Liver (tissue), 9 donors: Measurements from ENCODE around the gene SPDEF. TPM values are rescaled to one million over a fixed set of nuclear protein-coding genes. Genes with fewer than 3 reads are reported as not detected.

ENCODE experiments used
- DNase-seq: peaks from one replicate; pipeline ENCODE4 v3.0.0-alpha.2; 2017; ENCODE audit warnings: low spot score
- H3K27ac ChIP-seq, 2 donors: one replicate each; pipeline ENCODE4 v1.7.0; 2013; ENCODE audit warnings: inconsistent platforms in 2 of 2, low read length in 2 of 2, control low read depth in 1 of 2, low read depth in 1 of 2, mild to moderate bottlenecking in 1 of 2
- H3K27me3 ChIP-seq, 4 donors: one replicate each; pipeline versions ENCODE4 v1.6.1 to v1.7.0; 2013; ENCODE audit warnings: low read length in 3 of 4, inconsistent platforms in 1 of 4, mild to moderate bottlenecking in 1 of 4, moderate library complexity in 1 of 4; ENCODE audit not compliant: control insufficient read depth in 4 of 4, insufficient read depth in 4 of 4
- H3K36me3 ChIP-seq, 4 donors: one replicate each; pipeline versions ENCODE4 v1.6.1 to v1.7.0; 2013; ENCODE audit warnings: low read length in 3 of 4, mild to moderate bottlenecking in 3 of 4, low read depth in 1 of 4, moderate library complexity in 1 of 4; ENCODE audit not compliant: control insufficient read depth in 4 of 4, insufficient read depth in 3 of 4
- H3K4me1 ChIP-seq, 4 donors: one replicate each; pipeline versions ENCODE4 v1.6.1 to v1.7.0; 2013; ENCODE audit warnings: low read length in 3 of 4, mild to moderate bottlenecking in 3 of 4, moderate library complexity in 1 of 4; ENCODE audit not compliant: control insufficient read depth in 4 of 4, insufficient read depth in 4 of 4
- H3K4me3 ChIP-seq, 3 donors: one replicate each; pipeline versions ENCODE4 v1.6.1 to v1.7.0; 2013; ENCODE audit warnings: low read length in 3 of 3, control low read depth in 1 of 3, low read depth in 1 of 3, mild to moderate bottlenecking in 1 of 3
- H3K9ac ChIP-seq, 2 donors: one replicate each; pipeline ENCODE4 v1.7.0; 2013; ENCODE audit warnings: low read length in 2 of 2, mild to moderate bottlenecking in 2 of 2, moderate library complexity in 2 of 2, control low read depth in 1 of 2, low read depth in 1 of 2
- H3K9me3 ChIP-seq, 4 donors: one replicate each; pipeline versions ENCODE4 v1.6.1 to v1.7.0; 2013; ENCODE audit warnings: low read length in 3 of 4; ENCODE audit not compliant: control insufficient read depth in 4 of 4
- ATF3 ChIP-seq: IDR thresholded peaks from 2 replicates; pipeline ENCODE4 v1.6.1; 2016; ENCODE audit warnings: antibody characterized with exemption
- CTCF ChIP-seq: fragments of 150-350 bp; IDR thresholded peaks from 2 replicates; pipeline ENCODE4 v1.5.1; 2017; ENCODE audit warnings: improper control_type of control experiment, low read depth, low read length; ENCODE audit not compliant: missing input control
- FOXA1 ChIP-seq: IDR thresholded peaks from 2 replicates; pipeline ENCODE4 v1.6.1; 2016; ENCODE audit warnings: antibody characterized with exemption
- FOXA2 ChIP-seq: IDR thresholded peaks from 2 replicates; pipeline ENCODE4 v1.6.1; 2016; ENCODE audit warnings: antibody characterized with exemption
- GABPA ChIP-seq, 2 donors: IDR thresholded peaks in 1 of 2; conservative IDR thresholded peaks in 1 of 2; 2 replicates each; pipeline ENCODE4 v1.6.1; 2016; ENCODE audit warnings: antibody characterized with exemption in 2 of 2, mild to moderate bottlenecking in 1 of 2, moderate library complexity in 1 of 2
- HNF4A ChIP-seq, 2 donors: conservative IDR thresholded peaks; 2 replicates each; pipeline ENCODE4 v1.6.1; 2016; ENCODE audit warnings: antibody characterized with exemption in 2 of 2, mild to moderate bottlenecking in 2 of 2
- HNF4G ChIP-seq: IDR thresholded peaks from 2 replicates; pipeline ENCODE4 v1.6.1; 2016; ENCODE audit warnings: antibody characterized with exemption
- JUND ChIP-seq, 2 donors: IDR thresholded peaks; 2 replicates each; pipeline ENCODE4 v1.6.1; 2016; ENCODE audit warnings: antibody characterized with exemption in 2 of 2
- MAX ChIP-seq: IDR thresholded peaks from 2 replicates; pipeline ENCODE4 v1.6.1; 2016; ENCODE audit warnings: antibody characterized with exemption
- NR2F2 ChIP-seq: IDR thresholded peaks from 2 replicates; pipeline ENCODE4 v1.6.1; 2016; ENCODE audit warnings: antibody characterized with exemption
- REST ChIP-seq: IDR thresholded peaks from 2 replicates; pipeline ENCODE4 v1.6.1; 2016; ENCODE audit warnings: antibody characterized with exemption, mild to moderate bottlenecking
- RXRA ChIP-seq, 2 donors: IDR thresholded peaks; 2 replicates each; pipeline ENCODE4 v1.6.1; 2017 to 2018; ENCODE audit warnings: antibody characterized with exemption in 2 of 2, mild to moderate bottlenecking in 1 of 2
- SP1 ChIP-seq: IDR thresholded peaks from 2 replicates; pipeline ENCODE4 v1.6.1; 2018; ENCODE audit warnings: antibody characterized with exemption, mild to moderate bottlenecking
- TAF1 ChIP-seq: conservative IDR thresholded peaks from 2 replicates; pipeline ENCODE4 v1.6.1; 2016; ENCODE audit warnings: antibody characterized with exemption, mild to moderate bottlenecking
- ZBTB33 ChIP-seq: IDR thresholded peaks from 2 replicates; pipeline ENCODE4 v1.6.1; 2016; ENCODE audit warnings: antibody characterized with exemption
- WGBS: extraction: QIAGEN DNeasy Blood & Tissue Kit; methylation state at CpG from one replicate; pipeline ENCODE4 v1.1.7; 2013; 5-methylcytosine and 5-hydroxymethylcytosine counted together
- polyA plus RNA-seq, 2 donors: library from polyadenylated mRNA; stranded (reverse) in 1 of 2; unstranded in 1 of 2; fragments of 200-250 nt in 1 of 2; fragments of >200 nt in 1 of 2; fragmentation: Nextera tagmentation in 1 of 2; extraction: Ambion mirVana in 1 of 2; gene quantifications; one replicate each; pipeline versions ENCODE4 v1.2.1 to v1.2.3, GENCODE V29; 2013 to 2015
- total RNA-seq, 2 donors: library from RNA; depleted of rRNA; stranded (reverse); fragments of >200 nt; gene quantifications; one replicate each; pipeline ENCODE4 v1.2.3, GENCODE V29; 2014
- donor health status: healthy.
- donor health status: healthy.
- donor health status: healthy.
- donor health status: healthy.
- donor health status: healthy.

The SPDEF gene
- total and polyA plus RNA-seq, 4 donors, result 0.05 to 0.09 TPM; not detected in 2

- no peak for TF ChIP-seq REST
Observed at GRCh38 chr6:34512738-34513115, 43.4 kb downstream of the SPDEF start (continued).

GRCh38 chr6:34511915-34512737 is 44.0 kb downstream of the SPDEF start:
- no peak for TF ChIP-seq CTCF
- TF ChIP-seq FOXA1, result no peak
- TF ChIP-seq JUND (IDR thresholded peaks at IDR 0.05), result no peak
- no peak for TF ChIP-seq TAF1
- TF ChIP-seq REST, result no peak
- TF ChIP-seq MAX, result no peak
- TF ChIP-seq ATF3, result no peak
- no peak for TF ChIP-seq FOXA2
- TF ChIP-seq GABPA (IDR thresholded peaks at IDR 0.05 in 1 of 2, conservative IDR thresholded peaks at IDR 0.05 in 1 of 2), result no peak
- TF ChIP-seq SP1, result no peak
- no peak for TF ChIP-seq ZBTB33
- TF ChIP-seq RXRA (IDR thresholded peaks at IDR 0.05), result no peak
- TF ChIP-seq HNF4G, result no peak
- no peak for TF ChIP-seq HNF4A (conservative IDR thresholded peaks at IDR 0.05)
- no peak for TF ChIP-seq NR2F2
- H3K9ac ChIP-seq, result no peak overlapping the region
- DNase-seq, result no peak
- H3K4me3 ChIP-seq, result no peak overlapping the region
- H3K9me3 ChIP-seq, result no peaks in the 10 kb centered on the region
- no peak overlapping the region for H3K27ac ChIP-seq
- no peaks in the 10 kb centered on the region for H3K4me1 ChIP-seq
- H3K36me3 ChIP-seq, result no peaks in the 10 kb centered on the region
- 69% methylated on average over 12 of the region's 12 CpGs for WGBS
- no peaks in the 10 kb centered on the region for H3K27me3 ChIP-seq
